WI38 (cell line): ENCODE measurements around the gene HSPA1L.

Source experiments
- H3K4me3 ChIP-seq: 2 replicates; pipeline ENCODE4 v1.5.1; 2011; ENCODE audit warnings: low read depth, mild to moderate bottlenecking, control low read depth, low read length
- TF ChIP-seq, protein P1 (sequence below): IDR thresholded peaks from 2 replicates; pipeline ENCODE4 v1.5.1; 2012; ENCODE audit warnings: low read depth, mild to moderate bottlenecking, control low read depth, low read length

Gene HSPA1L

GRCh38 chr6:31834367-31835250 is 19.5 kb upstream of the HSPA1L start:
- TF ChIP-seq, protein P1, sequence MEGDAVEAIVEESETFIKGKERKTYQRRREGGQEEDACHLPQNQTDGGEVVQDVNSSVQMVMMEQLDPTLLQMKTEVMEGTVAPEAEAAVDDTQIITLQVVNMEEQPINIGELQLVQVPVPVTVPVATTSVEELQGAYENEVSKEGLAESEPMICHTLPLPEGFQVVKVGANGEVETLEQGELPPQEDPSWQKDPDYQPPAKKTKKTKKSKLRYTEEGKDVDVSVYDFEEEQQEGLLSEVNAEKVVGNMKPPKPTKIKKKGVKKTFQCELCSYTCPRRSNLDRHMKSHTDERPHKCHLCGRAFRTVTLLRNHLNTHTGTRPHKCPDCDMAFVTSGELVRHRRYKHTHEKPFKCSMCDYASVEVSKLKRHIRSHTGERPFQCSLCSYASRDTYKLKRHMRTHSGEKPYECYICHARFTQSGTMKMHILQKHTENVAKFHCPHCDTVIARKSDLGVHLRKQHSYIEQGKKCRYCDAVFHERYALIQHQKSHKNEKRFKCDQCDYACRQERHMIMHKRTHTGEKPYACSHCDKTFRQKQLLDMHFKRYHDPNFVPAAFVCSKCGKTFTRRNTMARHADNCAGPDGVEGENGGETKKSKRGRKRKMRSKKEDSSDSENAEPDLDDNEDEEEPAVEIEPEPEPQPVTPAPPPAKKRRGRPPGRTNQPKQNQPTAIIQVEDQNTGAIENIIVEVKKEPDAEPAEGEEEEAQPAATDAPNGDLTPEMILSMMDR: no peak
- H3K4me3 ChIP-seq: peak overlapping the region; percentile 91

- no peak overlapping the region; the same call in 1 of the 2 replicates for H3K4me3 ChIP-seq
- TF ChIP-seq, protein P1: no peak
Measured at GRCh38 chr6:31831350-31832215, 16.5 kb upstream of the HSPA1L start.

DNA sequence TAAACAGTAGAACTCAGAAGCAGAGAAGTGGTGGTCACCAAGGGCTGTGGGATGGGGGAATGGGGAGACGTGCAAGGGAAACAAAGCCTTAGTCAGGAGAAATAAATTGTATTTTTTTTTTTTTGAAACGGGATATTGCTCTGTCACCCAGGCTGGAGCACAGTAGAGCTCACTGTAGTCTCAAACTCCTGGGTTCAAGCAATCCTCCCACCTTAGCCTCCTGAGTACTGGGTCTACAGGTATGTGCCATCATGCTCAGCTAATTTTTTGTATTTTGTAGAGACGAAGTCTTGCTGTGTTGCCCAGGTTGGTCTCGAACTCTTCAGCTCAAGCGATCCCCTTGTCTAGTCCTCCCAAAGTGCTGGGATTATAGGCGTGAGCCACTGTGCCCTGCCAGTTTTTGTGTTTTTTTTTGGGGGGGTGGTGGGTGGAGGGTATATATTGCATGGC is 15.8 kb upstream of the HSPA1L start:
- H3K4me3 ChIP-seq: peak overlapping the region; percentile 75
- TF ChIP-seq, protein P1: no peak

- H3K4me3 ChIP-seq: peak overlapping the region; percentile 75
- TF ChIP-seq, protein P1: peak; percentile 5; the same call in 1 of the 2 replicates
Measured at GRCh38 chr6:31829633-31830283, 14.7 kb upstream of the HSPA1L start.

GRCh38 chr6:31827286-31828079 is 12.4 kb upstream of the HSPA1L start, which contains the start of gene HSPA1B:
Gene HSPA1B (plus strand): TSS chr6:31827738. CDS start chr6:31827951, 213 bp downstream.
- H3K4me3 ChIP-seq: peak within 1 kb of the TSS; percentile 77
- TF ChIP-seq, protein P1: no peak

GRCh38 chr6:31826793-31827285 is 11.8 kb upstream of the HSPA1L start:
- peak overlapping the region; percentile 77 for H3K4me3 ChIP-seq

More at GRCh38 chr6:31826793-31827285, 11.8 kb upstream of the HSPA1L start:
- TF ChIP-seq, protein P1: no peak
